HG03571 (cell line): ENCODE results near the gene SETD1A.
"Not testable (repeated sequence)": the region's sequence is repeated elsewhere in the genome, so short reads cannot be mapped to it uniquely, and the experiment has no call there.

Experiments used
- ATAC-seq: cut with Tn5 transposase; IDR thresholded peaks from one replicate; pipeline ENCODE4 v1.9.1; 2021; ENCODE audit not compliant: unreplicated experiment

SETD1A gene

DNA sequence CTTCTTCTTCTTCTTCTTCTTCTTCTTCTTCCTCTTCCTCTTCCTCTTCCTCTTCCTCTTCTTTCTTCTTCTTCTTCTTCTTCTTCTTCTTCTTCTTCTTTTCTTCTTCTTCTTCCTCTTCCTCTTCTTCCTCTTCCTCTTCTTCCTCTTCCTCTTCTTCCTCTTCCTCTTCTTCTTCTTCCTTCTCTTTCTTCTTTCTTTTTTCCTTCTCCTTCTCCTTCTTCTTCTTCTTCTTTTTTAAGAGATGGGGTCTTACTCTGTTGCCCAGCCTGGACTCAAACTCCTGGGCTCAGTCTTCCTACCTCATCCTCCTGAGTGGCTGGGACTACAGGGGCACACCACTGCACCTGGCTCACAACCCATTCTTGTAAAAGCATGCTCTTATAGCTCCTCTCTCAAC lies 55.7 kb downstream of the SETD1A start:
- not testable (repeated sequence) for ATAC-seq

DNA sequence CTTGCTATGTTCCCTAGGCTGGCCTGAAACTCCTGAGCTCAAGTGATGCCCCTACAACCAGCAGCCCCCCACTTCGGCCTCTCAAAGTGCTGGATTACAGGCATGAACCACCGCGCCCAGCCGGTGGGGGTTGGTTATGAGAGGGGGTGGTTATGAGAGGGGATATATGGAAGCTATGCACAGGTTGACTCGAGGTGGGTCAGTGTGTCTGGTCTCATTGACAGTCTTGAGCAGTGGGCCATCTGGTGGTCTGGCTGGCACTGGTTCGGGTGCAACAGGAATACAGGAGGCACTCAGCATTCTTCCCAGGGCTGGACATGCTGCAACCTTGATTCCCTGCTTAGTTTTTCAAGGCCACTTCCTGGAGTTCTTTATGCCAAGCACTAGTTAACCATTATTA lies 58.5 kb downstream of the SETD1A start:
- ATAC-seq, result no peak

- ATAC-seq, result not testable (repeated sequence)
Measured at GRCh38 chr16:31017756-31018155, 60.2 kb downstream of the SETD1A start.

GRCh38 chr16:31020536-31020935 lies 63.0 kb downstream of the SETD1A start:
- no peak for ATAC-seq

DNA sequence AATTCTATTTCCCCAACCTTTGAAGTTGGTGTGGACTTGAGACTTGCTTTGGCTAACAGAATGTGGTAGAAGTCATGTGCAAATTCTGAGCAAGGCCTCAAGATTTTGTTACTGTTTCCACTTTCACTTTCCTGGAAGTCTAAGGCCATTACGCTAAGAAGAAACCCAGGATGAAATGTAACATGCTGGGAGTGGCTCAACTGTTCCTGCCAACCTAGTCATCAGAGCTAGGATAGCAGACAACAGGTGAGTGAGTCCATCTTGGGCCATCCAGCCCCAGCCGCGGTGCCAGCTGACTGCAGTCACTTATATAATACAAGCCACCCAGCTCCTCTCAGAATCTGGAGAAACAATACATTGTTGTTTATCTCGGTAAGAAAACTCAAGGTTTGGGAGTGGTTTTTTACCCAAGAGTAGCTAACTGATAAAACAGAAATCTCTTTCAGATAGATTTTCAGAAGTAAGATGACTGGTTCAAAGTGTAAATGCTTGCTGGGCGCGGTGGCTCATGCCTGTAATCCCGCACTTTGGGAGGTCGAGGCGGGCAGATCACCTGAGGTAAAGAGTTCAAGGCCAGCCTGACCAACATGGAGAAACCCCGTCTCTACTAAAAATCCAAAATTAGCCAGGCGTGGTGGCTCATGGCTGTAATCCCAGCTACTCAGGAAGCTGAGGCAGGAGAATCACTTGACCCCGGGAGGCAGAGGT lies 65.1 kb downstream of the SETD1A start:
- no peak for ATAC-seq

DNA sequence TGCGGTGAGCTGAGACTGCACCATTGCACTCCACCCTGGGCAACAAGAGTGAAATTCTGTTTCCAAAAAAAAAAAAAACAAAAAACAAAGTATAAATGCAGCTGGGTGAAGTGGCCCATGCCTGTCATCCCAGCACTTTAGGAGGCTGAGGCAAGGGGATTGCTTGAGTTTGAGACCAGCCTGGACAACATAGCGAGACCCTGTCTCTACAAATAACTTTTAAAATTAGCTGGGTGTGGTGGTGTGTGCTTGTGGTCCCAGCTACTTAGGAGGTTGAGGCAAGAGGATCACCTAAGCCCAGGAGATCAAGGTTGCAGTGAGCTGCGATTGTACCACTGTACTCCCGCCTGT lies 65.7 kb downstream of the SETD1A start:
- no peak for ATAC-seq

GRCh38 chr16:31023627-31024226 lies 66.2 kb downstream of the SETD1A start:
- no peak for ATAC-seq

GRCh38 chr16:31025339-31025738 lies 67.8 kb downstream of the SETD1A start:
- ATAC-seq, result no peak

GRCh38 chr16:31029272-31029671 lies 71.7 kb downstream of the SETD1A start:
- ATAC-seq, result no peak

GRCh38 chr16:31031276-31031675 lies 73.7 kb downstream of the SETD1A start:
- no peak for ATAC-seq

GRCh38 chr16:31032736-31033708 lies 75.5 kb downstream of the SETD1A start, which contains the start of gene STX4:
TSS of gene STX4 (plus strand) at chr16:31033558. CDS start at chr16:31033806, 248 bp downstream.
- peak; percentile 65 for ATAC-seq

DNA sequence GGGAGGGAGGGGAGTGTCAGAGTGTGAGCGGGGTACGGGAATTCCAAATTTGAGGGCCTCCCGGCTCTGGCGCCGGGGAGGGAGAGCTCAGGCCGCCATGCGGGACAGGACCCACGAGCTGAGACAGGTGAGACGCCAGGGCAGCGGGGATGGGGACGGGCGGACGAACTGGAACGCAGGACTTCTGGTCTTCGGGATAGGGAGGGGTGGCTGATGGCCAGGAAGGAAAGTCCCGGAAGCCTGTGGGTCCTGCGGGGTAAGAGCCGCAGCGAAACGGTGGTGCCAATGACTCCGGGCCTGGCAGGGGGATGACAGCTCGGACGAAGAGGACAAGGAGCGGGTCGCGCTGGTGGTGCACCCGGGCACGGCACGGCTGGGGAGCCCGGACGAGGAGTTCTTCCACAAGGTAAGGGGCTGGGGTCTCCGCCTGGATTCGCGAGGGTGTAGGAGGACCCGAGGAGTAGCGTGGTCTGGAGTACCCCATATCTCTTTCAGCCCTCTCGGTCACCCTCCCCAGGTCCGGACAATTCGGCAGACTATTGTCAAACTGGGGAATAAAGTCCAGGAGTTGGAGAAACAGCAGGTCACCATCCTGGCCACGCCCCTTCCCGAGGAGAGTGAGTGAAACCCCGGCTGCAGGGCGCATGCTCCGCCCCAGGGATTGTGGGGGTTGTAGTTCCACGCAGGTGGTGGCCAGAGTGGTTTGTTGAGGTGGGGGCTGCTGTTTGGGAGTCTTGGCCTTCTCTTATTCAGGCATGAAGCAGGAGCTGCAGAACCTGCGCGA lies 76.3 kb downstream of the SETD1A start:
- ATAC-seq, result peak; percentile 42
